Body of pancreas (tissue), 4 donors: ENCODE data around the gene LY6G6F. TPM values are rescaled to one million over a fixed set of nuclear protein-coding genes. Genes with fewer than 3 reads are reported as not detected.
A peak's percentile ranks its signal among the peaks of the same experiment; 100 is the strongest.

ENCODE experiments used
- ATAC-seq: fragments of 150-250 bp; one replicate; pipeline ENCODE4 v1.9.1; 2016
- DNase-seq, 4 donors: peaks; one replicate each; pipeline ENCODE4 v3.0.0-alpha.2; 2019
- H3K27ac ChIP-seq, 4 donors: fragments of 200-600 bp; sonication (generic); 1 replicate in 3 of 4; 2 replicates in 1 of 4; pipeline versions ENCODE4 v1.5.1 to v1.6.1; 2016 to 2019; ENCODE audit warnings: mild to moderate bottlenecking in 1 of 4, mixed read lengths in 1 of 4, moderate library complexity in 1 of 4
- H3K27me3 ChIP-seq, 2 donors: fragments of 200-600 bp; sonication (generic); one replicate each; pipeline ENCODE4 v1.6.0; 2016; ENCODE audit warnings: mild to moderate bottlenecking in 1 of 2
- H3K36me3 ChIP-seq, 2 donors: fragments of 200-600 bp; sonication (generic); replicated peaks in 1 of 2; 2 replicates each; pipeline ENCODE4 v1.5.1; 2016; ENCODE audit warnings: low read depth in 2 of 2; ENCODE audit not compliant: insufficient read depth in 1 of 2
- H3K4me1 ChIP-seq: fragments of 200-600 bp; sonication (generic); one replicate; pipeline ENCODE4 v1.6.0; 2016
- H3K4me3 ChIP-seq, 2 donors: fragments of 200-600 bp; sonication (generic); 1 replicate in 1 of 2; 2 replicates in 1 of 2; pipeline ENCODE4 v1.5.1; 2016 to 2019
- H3K9me3 ChIP-seq, 3 donors: fragments of 200-600 bp; sonication (generic); 1 replicate in 2 of 3; 2 replicates in 1 of 3; pipeline ENCODE4 v1.5.1; 2016
- CTCF ChIP-seq, 7 experiments: fragments of 450-650 bp in 4 of 7; fragments of 200-600 bp in 3 of 7; sonication (generic) in 3 of 7; IDR thresholded peaks; one replicate each; pipeline ENCODE4 v1.5.1; 2016 to 2019; ENCODE audit warnings: antibody characterized with exemption in 7 of 7
- POLR2A ChIP-seq, 3 donors: fragments of 450-650 bp; IDR thresholded peaks; one replicate each; pipeline ENCODE4 v1.6.1; 2016; ENCODE audit warnings: antibody characterized with exemption in 3 of 3, mild to moderate bottlenecking in 2 of 3
- WGBS, 2 donors: methylation state at CpG; one replicate each; pipeline ENCODE4 v1.1.5; 2017; 5-methylcytosine and 5-hydroxymethylcytosine counted together
- intact Hi-C: fragments of 100-400 bp; cut with DNase I; formaldehyde crosslinking; loops from one replicate; pipeline ENCODE4 v1.15.1; 2023
- total RNA-seq, 2 donors: library from RNA; depleted of rRNA; stranded (reverse); fragments of >200 nt; gene quantifications; one replicate each; pipeline ENCODE4 v1.1.0, GENCODE V29; 2016

The LY6G6F gene
- total RNA-seq, 2 donors from 2014 or later, result not detected

GRCh38 chr6:31723245-31723979 lies 16.7 kb downstream of the LY6G6F start, which contains the start of gene MPIG6B:
MPIG6B (plus strand) TSS chr6:31723373; CDS start chr6:31723384, 11 bp downstream.
- Histone ChIP-seq H3K9me3 (no peaks in the 10 kb centered on the region), H3K27me3 (no peaks in the 10 kb centered on the region), H3K36me3 (no peaks in the 10 kb centered on the region), H3K27ac (no peak within 1 kb of the TSS), H3K4me3 (no peak within 1 kb of the TSS), H3K4me1 (peaks cover 11% of the 10 kb centered on the region)
- TF ChIP-seq CTCF (IDR thresholded peaks at IDR 0.05) (no peak), POLR2A (IDR thresholded peaks at IDR 0.05) (no peak)
- ATAC-seq, result no peak
- WGBS, 2 donors, result 71 to 76% methylated on average over 30 to 46 of the region's 46 CpGs
- DNase-seq, result no peak
- intact Hi-C loops, result no loop called here

- Histone ChIP-seq H3K4me3 (no peak overlapping the region), H3K4me1 (peaks cover 11% of the 10 kb centered on the region), H3K9me3 (no peaks in the 10 kb centered on the region), H3K27me3 (no peaks in the 10 kb centered on the region), H3K27ac (no peak overlapping the region), H3K36me3 (no peaks in the 10 kb centered on the region)
- intact Hi-C loops, result no loop called here
- WGBS, 2 donors, result 76% methylated on average over 15 to 16 of the region's 25 CpGs
- TF ChIP-seq CTCF (IDR thresholded peaks at IDR 0.05), result no peak
- no peak for TF ChIP-seq POLR2A (IDR thresholded peaks at IDR 0.05)
- ATAC-seq, result no peak
- DNase-seq, result no peak
Observed at GRCh38 chr6:31723980-31724691, 17.5 kb downstream of the LY6G6F start.

DNA sequence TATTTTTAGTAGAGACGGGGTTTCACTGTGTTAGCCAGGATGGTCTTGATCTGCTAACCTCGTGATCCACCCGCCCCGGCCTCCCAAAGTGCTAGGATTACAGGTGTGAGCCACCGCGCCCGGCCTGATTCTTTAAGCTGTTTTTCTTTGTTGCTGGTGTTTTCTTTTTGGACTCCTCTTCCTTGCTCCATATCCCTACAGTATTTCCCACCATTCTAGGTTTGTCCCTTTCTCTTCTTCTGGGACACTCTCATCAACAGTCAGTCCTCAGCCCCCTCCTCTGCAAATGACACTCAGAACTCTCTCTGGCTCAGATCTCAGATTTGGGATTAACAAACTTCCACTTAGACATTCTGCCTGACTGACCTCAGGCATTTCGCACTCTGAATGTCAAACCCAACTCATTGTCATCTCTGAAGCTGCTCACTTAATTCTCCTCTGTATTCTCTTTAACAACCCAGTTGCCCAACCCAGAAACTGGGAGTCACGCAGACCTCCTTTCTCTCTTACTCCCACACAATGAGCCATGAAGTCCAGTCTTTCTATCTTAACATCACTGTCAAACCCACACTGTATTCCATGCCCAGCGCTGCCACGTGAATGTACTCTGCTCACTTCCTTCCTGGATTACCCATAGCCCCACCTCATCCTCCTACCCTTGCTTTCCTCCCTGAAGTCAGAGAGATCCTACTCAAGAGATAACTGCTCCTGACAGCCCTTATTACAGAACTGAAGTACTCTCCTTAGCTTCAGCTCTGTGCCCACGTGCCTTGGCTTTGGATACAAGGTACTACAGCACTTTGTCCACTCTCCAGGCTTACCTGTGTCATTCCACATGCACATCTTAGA lies 19.1 kb downstream of the LY6G6F start:
- ATAC-seq (no peak), DNase-seq (peak in 1 of 4 donors; percentile 25)
- Histone ChIP-seq H3K36me3 (no peaks in the 10 kb centered on the region), H3K9me3 (no peaks in the 10 kb centered on the region), H3K4me1 (peaks cover 27% of the 10 kb centered on the region), H3K27me3 (no peaks in the 10 kb centered on the region), H3K4me3 (no peak overlapping the region), H3K27ac (no peak overlapping the region)
- intact Hi-C loops, result no loop called here
- whole genome bisulfite sequencing, 2 donors, result 75 to 82% methylated on average over 12 of the region's 12 CpGs
- TF ChIP-seq CTCF (IDR thresholded peaks at IDR 0.05), result no peak
- no peak for TF ChIP-seq POLR2A (IDR thresholded peaks at IDR 0.05)

DNA sequence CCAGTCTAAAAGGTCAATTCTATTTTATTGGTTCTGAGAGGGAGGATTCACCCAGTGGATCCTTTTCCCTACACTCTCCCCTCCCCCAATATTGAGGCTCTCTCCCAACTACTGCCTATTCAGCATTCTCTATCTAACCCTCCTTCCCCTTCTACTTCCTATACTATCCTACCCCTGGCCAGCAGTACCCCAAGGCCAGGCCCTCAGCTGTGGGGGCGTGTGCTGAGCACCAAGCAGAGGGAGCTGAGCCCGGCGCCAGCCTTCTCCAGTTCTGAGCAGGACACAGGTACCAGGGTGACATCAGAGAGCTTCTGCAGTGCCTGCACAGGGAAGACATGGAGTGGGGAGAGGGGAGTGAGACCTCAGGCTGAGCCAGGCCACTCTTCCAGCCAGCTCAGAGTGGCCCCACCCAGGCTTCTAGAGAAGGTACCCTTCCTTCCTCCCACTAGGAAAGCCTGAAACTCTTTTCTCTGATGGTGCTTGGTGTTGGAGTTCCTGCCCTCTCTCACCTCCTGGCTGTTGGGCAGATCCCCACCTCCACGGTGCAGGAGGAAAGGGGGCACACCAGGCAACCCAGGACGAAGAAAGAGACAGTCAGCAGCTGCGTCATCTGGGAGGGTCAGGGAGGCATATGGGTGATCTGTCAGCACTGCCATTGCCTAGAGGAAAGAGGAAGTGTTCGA lies 20.5 kb downstream of the LY6G6F start:
- no peak overlapping the region for H3K4me3 ChIP-seq
- H3K36me3 ChIP-seq, result peaks cover 2 to 8% of the 10 kb centered on the region in 2 donors
- H3K27me3 ChIP-seq, result no peaks in the 10 kb centered on the region
- H3K4me1 ChIP-seq, result peaks cover 27% of the 10 kb centered on the region
- 64 to 85% methylated on average over 7 of the region's 7 CpGs for WGBS, 2 donors
- H3K27ac ChIP-seq, result peak overlapping the region in 1 of 4 donors; percentile 93
- intact Hi-C loops, result no loop called here
- ATAC-seq (no peak), DNase-seq (peak in 1 of 4 donors; percentile 53)
- no peaks in the 10 kb centered on the region for H3K9me3 ChIP-seq
- no peak for TF ChIP-seq POLR2A (IDR thresholded peaks at IDR 0.05)
- no peak for TF ChIP-seq CTCF (IDR thresholded peaks at IDR 0.05)
